ENCODE measurements around the gene USP9Y.

- no peak for TF ChIP-seq RELA (IDR thresholded peaks at IDR 0.05; ENCODE audit: borderline replicate concordance, partially characterized antibody)
- no peak for TF ChIP-seq POLR2AphosphoS5 (IDR thresholded peaks at IDR 0.05; ENCODE audit: low read length)
- TF ChIP-seq EZH2 (IDR thresholded peaks at IDR 0.05; ENCODE audit: borderline replicate concordance, control insufficient read depth, low read depth, low read length) = no peak
- TF ChIP-seq ETV6 (conservative IDR thresholded peaks at IDR 0.05 in 1 of 2, IDR thresholded peaks at IDR 0.05 in 1 of 2; ENCODE audit: borderline replicate concordance in 1 of 2, low read depth in 1 of 2) = no peak
- no peak for TF ChIP-seq EGR1 (IDR thresholded peaks at IDR 0.05; ENCODE audit: borderline replicate concordance in 1 of 2, low read depth in 2 of 2, low read length in 2 of 2)
- no peak for TF ChIP-seq ZBTB40 (IDR thresholded peaks at IDR 0.05; ENCODE audit: borderline replicate concordance)
- no peak for TF ChIP-seq YBX1 (IDR thresholded peaks at IDR 0.05)
Observed at GRCh38 chrY:12905517-12905872, 204.5 kb downstream of the USP9Y start.

Measured in GM12878 (cell line).